Left ventricle myocardium superior (tissue), 1 donor: ENCODE results near the gene KDM8. TPM values are rescaled to one million over a fixed set of nuclear protein-coding genes. Genes with fewer than 3 reads are reported as not detected.
A peak's percentile ranks its signal among the peaks of the same experiment; 100 is the strongest.
"Not testable (repeated sequence)": the region's sequence is repeated elsewhere in the genome, so short reads cannot be mapped to it uniquely, and the experiment has no call there.

Experiments used
- ATAC-seq: fragments of 200-7000 bp; cut with Tn5 transposase; one replicate; pipeline ENCODE4 v1.9.1; 2020; ENCODE audit warnings: mild to moderate bottlenecking, moderate library complexity
- DNase-seq: peaks from one replicate; pipeline ENCODE4 v3.0.0-alpha.2; 2020
- intact Hi-C: fragments of 100-400 bp; cut with micrococcal nuclease; formaldehyde crosslinking; loops from one replicate; pipeline ENCODE4 v1.11.0; 2022
- total RNA-seq: library from RNA; stranded (reverse); fragmentation: NEBNext Ultra II Directional; extraction: Animal tissue kit (Norgen Biotek cat#: 25700); gene quantifications from one replicate; pipeline ENCODE4 v1.2.1, GENCODE V29; 2021
- donor health status: DM: no; HTN: yes; CAD: no; lungs with severe emphysema.

Gene KDM8
- total RNA-seq, 1 donor from 2014 or later, result 3.7 TPM

GRCh38 chr16:27189335-27189972 lies 13.9 kb upstream of the KDM8 start:
- no peak for ATAC-seq
- DNase-seq, result no peak
- intact Hi-C loops, result no loop called here

- ATAC-seq, result no peak
- DNase-seq, result no peak
- intact Hi-C loops, result no loop called here
Measured at GRCh38 chr16:27190316-27190871, 12.9 kb upstream of the KDM8 start.

DNA sequence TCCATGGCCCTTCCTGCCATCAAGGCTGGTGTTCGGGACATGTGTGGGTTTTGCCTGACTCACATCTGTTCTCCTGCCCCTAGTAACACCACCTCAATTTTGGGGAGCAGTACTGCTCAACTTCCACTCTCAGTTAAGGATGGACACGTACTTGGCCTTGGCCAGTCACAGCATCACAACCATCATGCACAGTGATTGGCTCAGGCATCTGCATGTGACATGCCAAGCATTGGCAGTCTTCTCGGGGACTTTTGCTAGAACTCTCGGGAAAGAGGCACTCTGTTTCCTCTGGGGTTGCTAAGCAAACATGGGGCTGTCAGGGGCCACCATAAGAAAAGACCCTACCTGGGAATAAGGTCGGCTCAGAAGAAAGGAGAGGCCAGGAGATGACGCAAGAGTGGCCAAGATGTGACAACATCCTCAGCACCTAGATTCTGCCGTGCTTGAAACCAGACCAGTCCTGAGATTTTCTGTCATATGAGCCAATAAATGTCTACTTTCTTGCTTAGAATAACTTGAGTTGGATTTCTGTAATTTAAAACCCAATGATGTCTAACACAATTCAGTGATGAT lies 11.9 kb upstream of the KDM8 start:
- intact Hi-C loops, result no loop called here
- DNase-seq, result no peak
- ATAC-seq, result no peak

DNA sequence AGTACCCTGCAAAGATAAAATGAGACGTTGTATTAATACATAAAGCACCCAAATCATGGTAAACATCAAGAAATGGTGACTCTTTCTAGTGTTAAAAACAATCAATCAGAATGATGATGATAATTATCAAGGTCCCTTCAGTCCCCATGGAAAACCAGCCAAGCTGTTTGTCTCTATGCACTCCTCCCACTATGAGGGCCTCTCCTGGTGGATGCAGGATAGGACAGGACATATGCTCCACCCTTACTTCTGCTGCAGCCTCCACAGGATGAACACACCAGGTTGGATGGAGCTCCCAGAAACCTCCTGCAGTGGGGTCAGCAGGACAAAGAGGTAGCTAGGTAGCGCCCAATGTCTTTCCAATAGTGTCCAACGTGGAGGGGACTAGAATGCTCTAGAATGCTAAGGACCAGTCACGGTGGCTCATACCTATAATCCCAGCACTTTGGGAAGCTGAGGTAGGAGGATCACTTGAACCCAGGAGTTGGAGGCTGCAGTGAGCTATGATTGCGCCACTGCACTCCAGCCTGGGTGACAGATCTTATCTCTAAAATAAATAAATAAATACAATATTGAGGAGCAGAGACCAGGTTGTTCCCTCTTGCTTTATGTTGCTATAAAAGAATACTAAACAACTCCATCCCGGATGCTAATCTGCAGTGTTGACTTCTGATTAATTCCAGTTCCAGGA lies 9.9 kb upstream of the KDM8 start:
- no peak for DNase-seq
- ATAC-seq, result no peak
- intact Hi-C loops, result no loop called here

GRCh38 chr16:27195076-27195741 lies 8.1 kb upstream of the KDM8 start:
- DNase-seq (no peak), ATAC-seq (no peak)
- intact Hi-C loops, result no loop called here

- DNase-seq (no peak), ATAC-seq (no peak)
- intact Hi-C loops, result no loop called here
Measured at GRCh38 chr16:27195941-27196595, 7.3 kb upstream of the KDM8 start.

GRCh38 chr16:27197004-27197403 lies 6.3 kb upstream of the KDM8 start:
- intact Hi-C loops, result no loop called here
- ATAC-seq, result no peak

GRCh38 chr16:27198451-27199234 lies 4.7 kb upstream of the KDM8 start:
- ATAC-seq (no peak), DNase-seq (no peak)
- intact Hi-C loops, result no loop called here

More at GRCh38 chr16:27197004-27197403, 6.3 kb upstream of the KDM8 start:
- DNase-seq, result no peak

DNA sequence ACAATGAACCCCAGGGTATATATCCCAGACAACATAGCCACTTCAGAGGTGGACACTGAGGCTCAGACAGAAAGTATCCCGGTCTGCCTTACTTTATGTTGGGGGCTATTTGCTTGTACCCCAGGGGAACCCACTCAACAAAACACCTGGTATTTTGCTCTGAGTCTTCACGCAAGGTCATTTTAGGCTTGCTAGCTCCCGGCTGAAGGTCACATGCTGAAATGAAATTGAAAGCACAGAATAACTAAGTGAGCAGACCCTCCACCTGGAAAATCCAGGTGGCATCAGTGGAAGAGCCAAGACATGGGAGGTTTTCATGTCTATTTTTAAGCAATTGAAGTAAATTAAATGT lies 4.1 kb upstream of the KDM8 start:
- DNase-seq, result no peak
- intact Hi-C loops, result no loop called here
- ATAC-seq, result no peak

- DNase-seq (no peak), ATAC-seq (no peak)
- intact Hi-C loops, result no loop called here
Measured at GRCh38 chr16:27199736-27200135, 3.6 kb upstream of the KDM8 start.

DNA sequence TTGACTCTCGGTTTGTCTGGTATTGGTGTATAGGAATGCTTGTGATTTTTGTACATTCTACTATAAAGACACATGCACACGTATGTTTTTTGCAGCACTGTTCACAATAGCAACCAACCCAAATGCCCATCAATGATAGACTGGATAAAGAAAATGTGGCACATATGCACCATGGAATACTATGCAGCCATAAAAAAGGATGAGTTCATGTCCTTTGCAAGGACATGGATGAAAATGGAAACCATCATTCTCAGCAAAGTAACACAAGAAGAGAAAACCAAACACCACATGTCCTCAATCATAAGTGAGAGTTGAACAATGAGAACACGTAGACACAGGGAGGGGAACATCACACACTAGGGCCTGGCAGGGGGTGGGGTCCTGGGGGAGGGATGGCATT lies 2.4 kb upstream of the KDM8 start:
- intact Hi-C loops, ATAC-seq, DNase-seq: not testable (repeated sequence)

DNA sequence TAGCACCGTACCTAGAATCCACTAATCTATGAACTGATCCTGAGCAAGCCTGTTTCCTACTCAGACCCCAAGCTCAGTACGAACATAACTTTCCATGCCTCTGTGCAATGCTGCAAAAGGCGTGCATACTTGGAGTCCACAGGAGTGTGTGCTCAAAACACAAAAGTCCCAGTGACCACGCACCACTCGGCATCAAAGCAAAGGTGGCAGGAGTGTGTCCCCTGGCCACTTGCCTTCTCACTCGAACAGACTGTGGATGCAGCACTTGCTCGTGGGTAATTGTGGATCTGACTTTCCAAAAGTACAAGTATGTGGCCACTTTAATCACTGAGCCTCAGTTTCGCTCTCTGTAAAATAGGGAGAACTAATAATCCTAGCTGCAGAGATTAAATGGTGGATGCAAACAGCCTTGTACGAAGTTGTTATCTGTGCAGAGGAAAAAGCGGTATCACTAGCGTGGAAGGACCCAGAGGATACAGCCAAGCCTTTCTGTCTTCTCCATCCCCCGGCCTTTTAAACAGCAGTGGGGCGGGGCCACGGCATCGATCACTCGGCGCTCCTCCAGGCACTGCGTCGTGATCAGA lies 311 bp upstream of the KDM8 start:
- ATAC-seq (peak; percentile 90), DNase-seq (peak; percentile 96)
- intact Hi-C loops, result no loop called here

- ATAC-seq, result no peak
- intact Hi-C loops, result no loop called here
- no peak for DNase-seq
Measured at GRCh38 chr16:27204312-27204915, 1.1 kb downstream of the KDM8 start.

DNA sequence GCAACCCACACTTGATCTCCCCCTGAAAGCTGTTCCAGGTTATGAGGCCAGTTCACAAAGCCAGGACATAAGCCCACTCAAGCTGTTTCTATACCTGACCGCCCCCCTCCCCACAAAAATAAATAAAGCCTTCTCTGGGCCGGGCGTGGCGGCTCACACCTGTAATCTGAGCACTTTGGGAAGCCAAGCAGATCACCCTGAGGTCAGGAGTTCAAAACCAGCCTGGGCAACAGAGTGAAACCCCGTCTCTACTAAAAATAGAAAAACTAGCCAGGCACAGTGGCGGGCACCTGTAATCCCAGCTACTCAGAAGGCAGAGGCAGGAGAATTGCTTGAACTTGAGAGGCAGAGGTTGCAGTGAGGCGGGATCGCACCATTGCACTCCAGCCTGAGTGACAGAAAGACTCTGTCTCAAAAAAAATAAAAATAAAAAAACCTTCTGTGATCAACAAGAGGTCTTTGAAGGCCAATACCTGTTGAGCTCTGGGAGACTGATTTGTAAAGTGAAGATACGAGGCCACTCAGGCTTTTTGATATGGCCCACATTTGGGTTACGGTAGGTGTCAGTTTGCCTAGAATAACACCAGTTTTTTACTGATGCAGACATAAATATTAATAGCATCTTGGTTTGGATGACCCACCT lies 2.2 kb downstream of the KDM8 start:
- intact Hi-C loops, result no loop called here
- ATAC-seq (no peak), DNase-seq (no peak)

GRCh38 chr16:27207121-27207520 lies 3.8 kb downstream of the KDM8 start:
- ATAC-seq, intact Hi-C loops, DNase-seq: not testable (repeated sequence)

DNA sequence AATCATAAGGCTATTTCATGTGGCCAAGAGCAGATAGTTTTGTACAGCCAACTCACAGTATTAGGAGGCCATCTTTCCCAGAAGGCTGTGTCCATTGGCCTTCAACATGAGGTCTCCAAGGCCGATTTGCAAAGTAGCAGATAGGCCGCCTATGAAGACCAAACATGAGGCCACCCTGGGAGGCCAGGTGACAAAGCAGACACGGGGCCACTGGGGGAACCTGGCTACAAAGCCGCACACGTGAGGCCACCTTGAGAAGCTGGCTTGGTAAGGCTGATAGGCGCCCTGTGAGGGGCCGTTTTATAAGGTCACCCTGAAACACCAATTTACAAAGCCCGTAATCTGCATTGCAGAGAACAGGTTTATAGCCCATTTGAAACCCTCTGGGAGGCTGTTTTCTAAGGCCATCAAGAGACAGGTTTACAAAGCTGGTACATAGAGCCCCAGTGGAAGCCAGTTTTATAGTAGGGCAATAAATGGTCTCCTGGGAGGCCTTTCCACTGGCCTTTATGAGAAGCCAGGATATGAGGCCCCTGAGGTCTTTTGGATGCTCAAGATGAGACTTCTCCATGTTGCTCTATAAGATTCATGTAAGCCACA lies 4.9 kb downstream of the KDM8 start:
- DNase-seq, result no peak
- intact Hi-C loops, result no loop called here
- ATAC-seq, result no peak

GRCh38 chr16:27208796-27209195 lies 5.5 kb downstream of the KDM8 start:
- DNase-seq (no peak), ATAC-seq (no peak)
- intact Hi-C loops, result no loop called here
